Uterus (tissue), 4 donors: ENCODE results near the gene PCDHGA9. TPM values are rescaled to one million over a fixed set of nuclear protein-coding genes. Genes with fewer than 3 reads are reported as not detected.
"Not testable (repeated sequence)": the region's sequence is repeated elsewhere in the genome, so short reads cannot be mapped to it uniquely, and the experiment has no call there.

Experiments
- DNase-seq, 2 donors: peaks; one replicate each; pipeline ENCODE4 v3.0.0-alpha.2; 2019 to 2020
- H3K27ac ChIP-seq, 2 donors: fragments of 200-600 bp; sonication (generic); 1 replicate in 1 of 2; 2 replicates in 1 of 2; pipeline ENCODE4 v1.5.1; 2016 to 2018
- H3K27me3 ChIP-seq, 2 donors: fragments of 200-600 bp; sonication (generic); one replicate each; pipeline ENCODE4 v1.5.1; 2018 to 2019; ENCODE audit warnings: control low read depth in 1 of 2
- H3K36me3 ChIP-seq, 2 donors: fragments of 200-600 bp; sonication (generic); one replicate each; pipeline ENCODE4 v1.5.1; 2019; ENCODE audit warnings: control low read depth in 1 of 2
- H3K4me1 ChIP-seq, 2 donors: fragments of 200-600 bp; sonication (generic); one replicate each; pipeline ENCODE4 v1.5.1; 2018 to 2019; ENCODE audit warnings: control low read depth in 1 of 2
- H3K4me3 ChIP-seq, 2 donors: fragments of 200-600 bp; sonication (generic); 1 replicate in 1 of 2; 2 replicates in 1 of 2; pipeline ENCODE4 v1.5.1; 2018 to 2019; ENCODE audit warnings: mild to moderate bottlenecking in 1 of 2
- H3K9me3 ChIP-seq, 2 donors: fragments of 200-600 bp; sonication (generic); one replicate each; pipeline ENCODE4 v1.5.1; 2019; ENCODE audit warnings: control low read depth in 1 of 2
- CTCF ChIP-seq, 4 experiments: fragments of 200-600 bp in 2 of 4; fragments of 450-650 bp in 2 of 4; sonication (generic) in 2 of 4; IDR thresholded peaks; one replicate each; pipeline ENCODE4 v1.5.1; 2016 to 2019; ENCODE audit warnings: antibody characterized with exemption in 4 of 4, mild to moderate bottlenecking in 2 of 4, moderate library complexity in 1 of 4
- POLR2A ChIP-seq, 2 donors: fragments of 450-650 bp; IDR thresholded peaks; one replicate each; pipeline ENCODE4 v1.6.1; 2016; ENCODE audit warnings: antibody characterized with exemption in 2 of 2, mild to moderate bottlenecking in 1 of 2, moderate library complexity in 1 of 2
- intact Hi-C: fragments of 100-400 bp; cut with DNase I; formaldehyde crosslinking; loops from one replicate; pipeline ENCODE4 v1.15.1; 2023; ENCODE audit warnings: low total_unique reads
- total RNA-seq, 4 donors: library from RNA; depleted of rRNA in 3 of 4; stranded (reverse); fragments of >200 nt in 3 of 4; gene quantifications; one replicate each; pipeline versions ENCODE4 v1.1.0 to v1.2.4, GENCODE V29; 2014 to 2023
- donor health status: DM: yes; HTN: yes; CAD: no.

PCDHGA9 gene
- total RNA-seq, 4 donors from 2014 or later = 11.8 to 18.7 (median 16.7) TPM

- TF ChIP-seq CTCF (IDR thresholded peaks at IDR 0.05) = peak in 1 of 4 experiments; percentile 27
- H3K4me1 ChIP-seq, H3K4me3 ChIP-seq, H3K27me3 ChIP-seq, H3K36me3 ChIP-seq, H3K27ac ChIP-seq, DNase-seq, intact Hi-C loops: not testable (repeated sequence)
- peaks cover 0 to 86% of the 10 kb centered on the region in 2 donors for H3K9me3 ChIP-seq
These were observed 14.8 kb upstream of the PCDHGA9 start, which contains the start of gene PCDHGB4 for GRCh38 chr5:141387557-141388311. Gene PCDHGB4, plus strand, starts transcription at chr5:141387698. Its CDS starts 187 bp downstream, at chr5:141387885.

DNA sequence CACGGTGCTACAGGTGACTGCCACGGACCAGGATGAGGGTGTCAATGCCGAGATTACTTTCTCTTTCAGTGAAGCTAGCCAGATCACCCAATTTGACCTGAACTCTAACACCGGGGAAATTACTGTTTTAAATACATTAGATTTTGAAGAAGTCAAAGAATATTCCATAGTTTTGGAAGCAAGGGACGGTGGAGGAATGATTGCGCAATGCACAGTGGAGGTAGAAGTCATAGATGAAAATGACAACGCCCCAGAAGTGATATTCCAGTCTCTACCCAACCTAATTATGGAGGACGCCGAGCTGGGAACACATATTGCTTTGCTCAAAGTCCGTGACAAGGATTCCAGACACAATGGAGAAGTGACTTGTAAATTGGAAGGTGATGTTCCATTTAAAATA, 13.9 kb upstream of the PCDHGA9 start:
- Histone ChIP-seq H3K4me3 (no peak overlapping the region), H3K36me3 (no peaks in the 10 kb centered on the region), H3K27ac (no peak overlapping the region), H3K4me1 (no peaks in the 10 kb centered on the region), H3K27me3 (no peaks in the 10 kb centered on the region), H3K9me3 (peaks cover 0 to 86% of the 10 kb centered on the region in 2 donors)
- no peak for DNase-seq
- intact Hi-C loops = no loop called here
- TF ChIP-seq CTCF (IDR thresholded peaks at IDR 0.05) = no peak
- TF ChIP-seq POLR2A (IDR thresholded peaks at IDR 0.05) = no peak

- Histone ChIP-seq H3K36me3 (no peaks in the 10 kb centered on the region), H3K4me3 (no peak overlapping the region), H3K4me1 (no peaks in the 10 kb centered on the region), H3K9me3 (peaks cover 0 to 86% of the 10 kb centered on the region in 2 donors), H3K27ac (no peak overlapping the region), H3K27me3 (no peaks in the 10 kb centered on the region)
- TF ChIP-seq POLR2A (IDR thresholded peaks at IDR 0.05) (no peak), CTCF (IDR thresholded peaks at IDR 0.05) (no peak)
- intact Hi-C loops = no loop called here
- no peak for DNase-seq
These were observed 13.2 kb upstream of the PCDHGA9 start for GRCh38 chr5:141389153-141390042.

DNA sequence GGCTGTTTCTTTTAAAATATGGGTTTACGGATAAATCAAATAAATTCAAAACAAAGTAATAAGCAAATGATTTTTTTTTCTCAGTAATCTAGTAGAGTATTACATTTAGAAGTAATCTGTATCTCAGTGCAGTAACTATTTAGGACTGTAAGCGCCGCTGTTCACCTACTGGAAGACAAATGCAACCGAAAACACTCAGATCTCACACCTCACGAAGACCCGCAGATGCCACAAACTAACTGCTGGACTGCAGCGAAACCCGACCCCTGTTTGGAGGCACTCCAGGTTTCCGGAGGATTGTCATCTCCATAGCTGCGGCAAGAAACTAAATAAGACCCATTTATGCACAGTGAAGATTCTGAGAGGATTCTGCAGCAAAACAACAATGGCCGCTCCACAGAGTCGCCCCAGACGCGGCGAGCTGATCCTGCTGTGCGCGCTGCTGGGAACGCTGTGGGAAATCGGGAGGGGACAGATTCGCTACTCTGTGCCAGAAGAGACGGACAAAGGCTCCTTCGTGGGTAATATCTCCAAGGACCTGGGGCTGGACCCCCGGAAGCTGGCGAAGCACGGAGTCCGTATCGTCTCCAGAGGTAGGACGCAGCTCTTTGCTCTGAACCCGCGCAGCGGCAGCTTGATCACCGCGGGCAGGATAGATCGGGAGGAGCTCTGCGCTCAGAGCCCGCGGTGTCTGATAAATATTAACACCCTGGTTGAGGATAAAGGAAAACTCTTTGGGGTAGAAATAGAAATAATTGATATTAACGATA, 10.0 kb upstream of the PCDHGA9 start, which contains the start of gene PCDHGA8:
PCDHGA8 (plus strand) TSS at position 205 of the 770 bp plus-strand sequence; CDS start at position 386, 181 bp downstream.
- no peak within 1 kb of the TSS for H3K27ac ChIP-seq
- no peaks in the 10 kb centered on the region for H3K27me3 ChIP-seq
- no peak for DNase-seq
- H3K4me3 ChIP-seq = no peak within 1 kb of the TSS
- H3K4me1 ChIP-seq = no peaks in the 10 kb centered on the region
- no peaks in the 10 kb centered on the region for H3K36me3 ChIP-seq
- intact Hi-C loops = no loop called here
- H3K9me3 ChIP-seq = peaks cover 0 to 82% of the 10 kb centered on the region in 2 donors
- TF ChIP-seq POLR2A (IDR thresholded peaks at IDR 0.05) (no peak), CTCF (IDR thresholded peaks at IDR 0.05) (no peak)
